AG09309 (cell line): ENCODE results near the gene ANAPC5.

Experiments
- DNase-seq: peaks from one replicate; pipeline ENCODE4 v3.0.0-alpha.2; 2010; ENCODE audit warnings: low read depth
- H3K4me3 ChIP-seq: 2 replicates; pipeline ENCODE4 v1.5.1; 2011; ENCODE audit warnings: mild to moderate bottlenecking, low read depth, low read length, moderate library complexity; ENCODE audit not compliant: control insufficient read depth
- CTCF ChIP-seq: IDR thresholded peaks from 2 replicates; pipeline ENCODE4 v1.5.1; 2011; ENCODE audit warnings: mild to moderate bottlenecking, low read depth, low read length, inconsistent platforms; ENCODE audit not compliant: insufficient read depth, control insufficient read depth; ENCODE audit errors: missing control alignments

Gene ANAPC5

DNA sequence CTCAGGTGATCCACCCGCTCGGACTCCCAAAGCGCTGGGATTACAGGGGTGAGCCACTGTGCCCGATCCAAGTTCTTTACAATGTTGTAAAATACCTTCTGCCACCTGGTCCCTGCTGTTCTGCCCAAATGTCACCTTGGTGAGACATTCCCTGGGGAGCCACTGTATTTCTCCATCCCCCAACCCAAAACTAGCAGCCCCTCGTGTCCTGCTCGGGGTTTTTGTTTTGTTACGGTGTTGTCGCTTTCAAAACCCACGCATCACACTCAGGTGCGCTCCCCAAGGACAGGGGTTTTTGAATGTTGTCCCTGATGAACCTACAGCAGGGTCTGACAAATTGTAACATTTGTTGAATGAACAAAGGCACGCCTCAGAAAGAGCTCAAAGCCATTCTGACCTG is 93.1 kb downstream of the ANAPC5 start:
- no peak for DNase-seq
- TF ChIP-seq CTCF: no peak
- H3K4me3 ChIP-seq: no peak overlapping the region
